DOHH2 (cell line): Measurements from ENCODE around the gene CBFA2T2.

Experiments used
- EZH2phosphoT487 ChIP-seq: fragments of 200-600 bp; sonication (generic); IDR thresholded peaks from 2 replicates; pipeline ENCODE4 v1.6.1; 2017; ENCODE audit warnings: borderline replicate concordance, mild to moderate bottlenecking, antibody characterized with exemption, low read length, moderate library complexity, mixed read lengths
- TF ChIP-seq, protein P1 (sequence below): fragments of 200-600 bp; sonication (generic); IDR thresholded peaks from one replicate; pipeline ENCODE4 v1.5.1; 2014; ENCODE audit warnings: antibody characterized with exemption, mild to moderate bottlenecking, low read depth, low read length; ENCODE audit not compliant: poor library complexity, severe bottlenecking

DNA sequence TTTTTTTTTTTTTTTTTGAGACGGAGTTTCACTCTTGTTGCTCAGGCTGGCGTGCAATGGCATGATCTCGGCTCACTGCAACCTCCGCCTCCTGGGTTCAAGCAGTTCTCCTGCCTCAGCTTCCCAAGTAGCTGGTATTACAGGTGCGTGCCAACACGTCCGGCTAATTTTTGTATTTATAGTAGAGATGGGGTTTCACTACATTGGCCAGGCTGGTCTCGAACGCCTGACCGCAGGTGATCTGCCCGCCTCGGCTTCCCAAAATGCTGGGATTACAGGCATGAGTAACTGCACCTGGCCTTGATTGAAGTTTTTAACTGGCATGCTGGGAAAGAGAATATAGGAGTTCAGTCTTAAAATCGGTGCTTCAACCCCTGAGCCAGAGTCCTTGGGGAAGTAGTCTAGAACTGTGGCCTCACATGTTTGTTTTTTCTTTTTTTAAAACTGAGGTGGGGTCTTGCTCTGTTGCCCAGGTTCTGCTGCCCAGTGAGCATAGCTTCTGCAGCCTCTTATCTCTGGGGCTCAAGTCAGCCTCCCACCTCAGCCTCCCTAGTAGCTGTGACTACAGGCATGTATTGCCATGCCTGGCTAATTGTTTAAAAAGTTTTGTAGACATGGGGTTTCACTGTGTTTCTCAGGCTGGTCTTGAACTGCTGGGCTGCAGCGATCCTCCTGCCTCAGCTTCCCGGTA is 3.3 kb downstream of the CBFA2T2 start:
- TF ChIP-seq, protein P1, sequence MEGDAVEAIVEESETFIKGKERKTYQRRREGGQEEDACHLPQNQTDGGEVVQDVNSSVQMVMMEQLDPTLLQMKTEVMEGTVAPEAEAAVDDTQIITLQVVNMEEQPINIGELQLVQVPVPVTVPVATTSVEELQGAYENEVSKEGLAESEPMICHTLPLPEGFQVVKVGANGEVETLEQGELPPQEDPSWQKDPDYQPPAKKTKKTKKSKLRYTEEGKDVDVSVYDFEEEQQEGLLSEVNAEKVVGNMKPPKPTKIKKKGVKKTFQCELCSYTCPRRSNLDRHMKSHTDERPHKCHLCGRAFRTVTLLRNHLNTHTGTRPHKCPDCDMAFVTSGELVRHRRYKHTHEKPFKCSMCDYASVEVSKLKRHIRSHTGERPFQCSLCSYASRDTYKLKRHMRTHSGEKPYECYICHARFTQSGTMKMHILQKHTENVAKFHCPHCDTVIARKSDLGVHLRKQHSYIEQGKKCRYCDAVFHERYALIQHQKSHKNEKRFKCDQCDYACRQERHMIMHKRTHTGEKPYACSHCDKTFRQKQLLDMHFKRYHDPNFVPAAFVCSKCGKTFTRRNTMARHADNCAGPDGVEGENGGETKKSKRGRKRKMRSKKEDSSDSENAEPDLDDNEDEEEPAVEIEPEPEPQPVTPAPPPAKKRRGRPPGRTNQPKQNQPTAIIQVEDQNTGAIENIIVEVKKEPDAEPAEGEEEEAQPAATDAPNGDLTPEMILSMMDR: no peak
- TF ChIP-seq EZH2phosphoT487: no peak
